ENCODE results near the gene FAM3B.

The FAM3B gene

DNA sequence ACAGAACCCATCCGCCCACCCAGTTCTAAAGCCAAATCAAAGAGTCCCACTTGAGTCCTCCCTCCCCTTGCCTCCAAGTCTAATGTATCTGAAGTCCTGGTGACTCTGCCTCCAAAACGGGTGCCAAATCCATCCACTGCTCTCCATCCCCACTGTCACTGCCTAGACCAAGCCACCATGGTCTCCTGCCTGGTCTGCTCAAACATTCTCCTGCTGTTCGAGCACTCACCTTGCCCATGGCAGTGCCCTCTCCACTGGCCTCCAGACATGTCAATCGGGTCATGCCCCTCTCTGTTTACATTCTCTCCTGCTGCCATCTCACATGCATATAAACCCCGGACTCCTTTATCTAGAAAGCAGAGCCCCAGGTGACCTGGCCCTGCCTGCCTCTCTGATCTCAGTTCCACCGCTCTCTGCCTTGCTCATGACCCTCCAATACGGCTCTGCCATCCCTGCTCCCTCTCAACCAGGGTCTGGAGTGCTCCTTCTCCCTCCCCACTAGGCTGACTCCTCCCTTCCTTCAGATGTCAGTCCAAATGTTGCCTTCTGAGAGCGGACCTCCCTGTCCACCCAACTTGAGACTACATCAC, 77.4 kb downstream of the FAM3B start:
- DNase-seq (ENCODE audit: low read depth in 2 of 2, low spot score in 1 of 2): no peak

DNA sequence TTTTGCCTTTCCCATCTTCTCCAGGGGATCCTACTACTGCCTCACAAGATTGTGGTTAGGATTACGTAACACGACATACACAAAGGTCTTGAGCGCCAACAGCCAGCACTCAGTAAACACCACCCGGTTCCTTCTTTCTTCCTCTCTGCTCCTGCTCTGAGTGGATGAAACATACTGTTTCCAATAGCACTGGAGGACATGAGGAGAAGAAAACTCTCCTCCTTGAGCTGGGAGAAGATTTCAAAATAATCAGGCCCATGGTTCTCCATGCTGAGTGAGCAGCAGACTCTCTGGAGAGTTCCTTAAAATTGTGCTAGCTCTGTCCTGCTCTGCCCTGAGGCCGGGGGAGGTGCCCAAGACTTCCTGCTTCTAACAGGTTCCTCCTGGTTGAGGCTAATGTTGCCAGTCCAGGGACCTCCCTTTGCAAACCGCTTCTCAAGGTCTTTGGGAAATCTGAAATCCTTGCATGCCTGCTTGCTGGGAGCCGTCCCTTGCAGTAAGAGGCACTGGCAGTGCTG, 80.0 kb downstream of the FAM3B start:
- no peak for DNase-seq (ENCODE audit: low read depth in 2 of 2, low spot score in 1 of 2)

DNA sequence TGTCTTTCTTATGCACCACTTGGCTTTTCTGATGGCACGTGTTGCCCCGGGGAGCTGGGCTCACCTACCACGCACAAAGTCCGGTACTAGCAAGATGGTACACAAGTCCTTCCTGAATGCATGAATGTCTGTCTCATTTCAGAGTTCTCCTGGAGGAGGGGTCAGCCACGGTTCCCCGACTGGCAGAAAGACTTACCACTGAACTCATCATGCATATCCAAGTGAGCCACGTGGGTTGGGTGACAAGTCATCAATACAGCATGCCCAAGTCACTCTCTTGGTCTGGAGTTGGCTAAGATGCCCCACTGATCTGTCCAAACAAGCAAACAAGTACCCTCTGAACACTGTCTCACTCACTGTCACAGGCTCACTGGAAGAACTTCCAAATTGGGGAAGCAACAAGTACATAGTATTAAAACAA, 80.9 kb downstream of the FAM3B start:
- DNase-seq (ENCODE audit: low read depth in 2 of 2, low spot score in 1 of 2): no peak

DNA sequence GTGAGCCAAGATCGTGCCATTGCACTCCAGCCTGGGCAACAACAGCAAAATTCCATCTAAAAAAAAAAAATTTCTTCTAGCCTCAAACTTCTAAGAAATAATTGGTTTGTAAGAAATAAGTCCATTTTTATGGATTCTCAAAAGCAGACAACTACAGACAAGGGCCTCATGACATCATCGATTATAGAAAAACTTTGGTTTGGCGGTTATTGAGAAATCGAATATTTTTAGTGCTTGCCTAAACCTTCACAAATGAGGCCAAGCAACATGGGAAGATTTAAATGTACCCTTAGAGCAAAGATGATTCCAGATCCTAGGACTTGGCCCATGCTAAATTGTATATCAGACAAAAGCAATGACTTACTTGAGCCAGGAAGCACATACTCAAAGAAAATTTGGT, 81.7 kb downstream of the FAM3B start:
- no peak for DNase-seq (ENCODE audit: low read depth in 2 of 2, low spot score in 1 of 2)

DNA sequence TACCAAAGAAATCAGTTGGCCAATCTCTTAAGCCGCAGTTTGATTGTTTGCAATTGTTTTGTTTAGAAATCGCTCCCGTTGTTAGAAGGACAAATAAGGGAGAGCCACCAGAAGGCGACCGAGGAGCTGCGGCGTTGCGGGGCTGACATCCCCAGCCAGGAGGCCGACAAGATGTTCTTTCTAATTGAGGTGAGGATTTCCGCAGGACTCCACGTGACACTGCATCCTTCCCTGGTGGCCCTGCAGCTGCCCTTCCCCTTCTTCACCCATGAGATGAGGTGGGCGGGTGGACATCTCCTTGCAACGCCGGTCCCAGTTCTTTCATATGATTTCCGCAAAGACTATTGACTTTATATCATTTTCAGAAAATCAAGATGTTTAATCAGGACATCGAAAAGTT, 82.2 kb downstream of the FAM3B start:
- no peak for DNase-seq (ENCODE audit: low read depth in 2 of 2, low spot score in 1 of 2)

DNA sequence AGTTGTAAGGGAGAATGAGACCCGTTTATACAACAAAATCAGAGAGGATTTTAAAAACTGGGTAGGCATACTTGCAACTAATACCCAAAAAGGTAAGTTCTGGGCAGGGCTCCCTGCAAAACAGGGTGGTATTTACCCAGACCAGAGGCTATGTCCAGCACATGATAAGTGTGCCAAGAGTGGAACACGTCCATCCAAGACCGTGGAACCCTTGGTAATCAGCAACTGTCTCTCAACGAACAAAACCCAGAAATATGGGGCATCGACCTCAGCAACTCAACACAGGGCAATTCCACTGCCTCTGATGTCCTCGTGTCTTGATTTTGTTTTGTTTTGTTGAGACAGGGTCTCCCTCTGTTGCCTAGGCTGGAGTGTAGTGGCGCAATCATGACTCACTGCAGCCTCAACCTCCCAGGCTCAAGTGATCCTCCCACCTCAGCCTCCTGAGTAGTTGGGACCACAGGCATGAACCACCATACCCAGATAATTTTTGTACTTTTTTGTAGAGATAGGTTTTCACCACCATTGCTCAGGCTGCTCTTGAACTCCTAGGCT, 82.7 kb downstream of the FAM3B start:
- DNase-seq (ENCODE audit: low read depth in 2 of 2, low spot score in 1 of 2): no peak

DNA sequence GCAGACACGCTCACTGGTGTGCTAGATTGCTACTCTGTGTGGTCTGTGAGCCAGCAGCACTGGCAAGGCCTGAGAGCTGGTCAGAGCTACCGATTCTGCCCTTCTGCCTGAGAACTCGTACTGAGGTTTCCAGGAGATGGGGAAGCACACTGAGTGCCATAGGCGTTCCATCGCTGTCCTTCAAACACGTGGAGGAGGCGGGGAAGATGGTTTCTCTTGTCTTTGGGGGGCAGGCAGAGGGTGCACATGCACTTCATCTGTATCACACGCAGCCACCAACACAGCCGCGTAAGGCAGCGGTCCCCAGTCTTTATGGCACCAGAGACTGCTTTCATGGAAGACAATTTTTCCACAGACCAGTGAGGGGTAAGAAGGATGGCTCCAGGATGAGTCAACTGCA, 85.6 kb downstream of the FAM3B start:
- DNase-seq (ENCODE audit: low read depth in 2 of 2, low spot score in 1 of 2): no peak

DNA sequence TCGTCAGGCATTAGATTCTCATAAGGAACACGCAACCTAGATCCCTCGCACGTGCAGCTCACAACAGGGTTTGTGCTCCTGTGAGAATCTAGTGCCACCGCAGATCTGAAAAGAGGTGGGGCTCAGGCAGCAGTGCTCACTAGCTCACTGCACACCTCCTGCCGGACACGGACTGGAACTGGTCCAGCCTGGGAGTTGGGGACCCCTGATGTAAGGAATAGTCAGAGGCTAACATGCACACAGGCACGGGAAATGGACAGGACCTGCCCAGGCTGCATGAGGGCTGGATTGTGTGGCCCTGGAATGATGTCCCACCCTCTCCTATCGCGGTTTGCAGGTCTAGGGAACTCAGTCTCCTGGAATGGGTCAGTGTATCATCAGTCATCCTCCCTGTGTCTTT, 86.2 kb downstream of the FAM3B start:
- no peak for DNase-seq (ENCODE audit: low read depth in 2 of 2, low spot score in 1 of 2)

DNA sequence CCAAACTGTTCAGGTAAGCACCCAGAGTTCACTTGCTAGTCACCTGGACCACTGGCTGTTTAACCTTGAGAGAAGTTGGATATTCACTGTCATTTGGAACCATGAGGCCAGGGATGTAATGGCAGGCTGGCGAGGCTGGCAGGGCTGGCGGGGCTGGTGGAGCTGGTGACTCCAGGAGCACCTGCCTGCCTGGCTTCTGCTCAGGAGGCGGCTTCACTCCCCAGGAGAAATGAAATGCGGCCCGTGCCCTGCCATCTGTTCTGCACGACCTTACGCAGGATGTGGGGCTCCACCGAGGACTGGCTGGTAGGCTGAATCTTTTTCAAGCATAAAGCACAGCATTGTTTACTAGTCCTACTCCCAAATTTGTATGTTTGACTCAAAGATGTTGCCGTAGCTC, 86.7 kb downstream of the FAM3B start:
- DNase-seq (ENCODE audit: low read depth in 2 of 2, low spot score in 1 of 2): no peak

DNA sequence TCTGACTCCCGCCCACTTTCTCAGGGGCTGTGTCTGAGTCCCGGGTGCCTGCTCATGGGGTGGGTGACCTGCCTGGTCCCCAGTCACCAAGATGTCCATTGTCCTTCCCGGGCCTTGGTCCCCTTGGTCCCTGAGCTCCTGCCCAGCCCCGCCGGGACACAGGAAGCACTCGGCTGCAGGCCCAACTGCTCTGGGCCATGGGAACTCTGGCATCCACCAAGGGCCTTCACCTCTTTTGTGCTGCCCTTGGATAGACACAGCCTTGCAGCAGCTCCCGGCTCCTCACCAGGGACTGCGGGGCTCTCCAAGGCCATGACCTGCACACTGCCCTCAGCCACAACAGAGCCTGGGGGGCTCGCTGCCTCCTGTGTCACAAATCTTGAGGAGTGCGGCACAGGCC, 87.4 kb downstream of the FAM3B start:
- no peak for DNase-seq (ENCODE audit: low read depth in 2 of 2, low spot score in 1 of 2)

DNA sequence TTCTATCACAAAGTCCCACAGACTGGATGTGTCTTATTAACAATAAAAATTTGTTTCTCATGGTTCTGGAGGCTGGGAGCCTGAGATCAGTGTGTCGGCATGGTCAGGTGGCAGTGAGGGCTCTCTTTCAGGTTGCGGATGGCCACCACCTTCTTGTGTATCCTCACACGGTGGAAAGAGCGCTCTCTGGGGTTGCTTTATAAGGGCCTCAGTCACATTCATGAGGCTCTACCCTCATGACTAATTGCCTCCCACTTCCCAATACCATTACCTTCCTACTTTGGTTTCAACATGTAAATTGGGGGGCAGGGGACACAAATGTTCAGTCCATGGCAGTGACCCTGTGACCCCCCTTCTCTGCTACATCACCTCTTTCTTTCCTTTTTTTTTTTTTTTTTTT, 88.7 kb downstream of the FAM3B start:
- DNase-seq (ENCODE audit: low read depth in 2 of 2, low spot score in 1 of 2): no peak

DNA sequence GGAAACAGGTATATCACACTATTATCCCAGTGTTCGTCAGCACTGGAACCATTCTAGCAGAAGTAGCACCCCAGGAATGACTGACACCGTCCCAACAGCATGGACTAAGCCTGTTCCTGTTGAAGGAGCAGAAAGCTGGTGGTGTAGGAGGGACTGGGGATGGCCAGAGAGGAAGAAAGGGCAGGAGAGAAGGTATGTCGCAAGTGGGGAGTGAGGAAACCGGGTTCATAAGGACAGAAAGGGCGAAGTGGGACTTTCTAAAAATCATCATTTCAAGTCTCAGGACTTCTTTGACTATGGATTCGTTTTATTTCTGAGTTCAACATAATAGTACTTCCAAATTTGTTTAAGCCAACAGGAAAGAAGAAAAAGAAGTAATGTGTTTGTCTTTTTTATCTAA, 89.7 kb downstream of the FAM3B start:
- DNase-seq (ENCODE audit: low read depth in 2 of 2, low spot score in 1 of 2): no peak

All from stimulated activated CD8-positive, alpha-beta memory T cell treated with anti-CD3 and anti-CD28 coated beads, Interleukin-4, amount 100 ng/mL, for 4 hours (primary cell).